ENCODE results near the gene MYLK4.

MYLK4 gene

DNA sequence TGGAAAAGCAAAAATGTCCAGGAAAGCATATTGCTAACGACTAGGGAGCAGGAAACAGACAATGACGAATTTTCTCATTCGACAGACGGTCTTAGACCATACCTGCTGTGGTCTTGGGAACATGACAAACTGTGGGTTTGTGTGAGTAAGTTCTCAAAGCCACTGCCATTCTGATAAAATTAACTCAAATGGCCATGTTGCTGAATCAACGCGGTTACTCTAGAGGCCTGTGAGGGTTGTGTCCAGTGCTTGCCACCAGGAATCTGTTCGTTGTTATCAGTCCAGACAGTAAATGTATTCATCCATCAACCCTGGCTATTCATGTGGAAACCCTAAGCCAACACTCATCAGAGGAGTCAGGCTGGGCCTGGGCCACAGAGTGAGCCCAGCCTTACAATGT, 124.3 kb downstream of the MYLK4 start:
- H3K9ac ChIP-seq: no peak overlapping the region
- no peak for TF ChIP-seq Cebpa-rat (IDR thresholded peaks at IDR 0.05)
- no peaks in the 10 kb centered on the region for H3K36me3 ChIP-seq
- H3K27ac ChIP-seq: no peak overlapping the region
- no peaks in the 10 kb centered on the region for H3K9me3 ChIP-seq
- 0 out of 2 replicates have a peak, but pooled peaks cover 4% of the 10 kb centered on the region for H3K4me1 ChIP-seq
- no peaks in the 10 kb centered on the region for H4K20me1 ChIP-seq
- H3K27me3 ChIP-seq: no peaks in the 10 kb centered on the region
- no peak overlapping the region for H3K4me3 ChIP-seq
- H3K4me2 ChIP-seq: no peak overlapping the region

DNA sequence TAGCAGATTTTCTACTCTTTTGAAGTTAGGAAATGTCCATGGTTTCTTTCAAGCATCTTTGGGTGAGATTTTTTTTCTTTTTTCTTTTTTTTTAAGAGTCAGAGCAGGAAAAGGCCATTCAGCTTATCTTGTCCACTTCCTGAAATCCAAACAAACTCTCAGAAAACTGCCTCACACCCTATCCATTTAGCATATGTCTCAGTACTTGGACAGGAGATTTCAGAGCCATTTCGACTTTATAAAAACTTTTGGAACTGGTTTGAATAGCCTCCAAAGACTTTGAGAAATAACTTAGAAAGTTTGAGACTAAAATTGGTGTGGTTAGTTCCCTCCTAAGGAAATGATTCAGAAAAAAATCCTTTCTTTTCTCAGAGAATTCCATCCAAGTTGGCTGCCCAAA, 125.1 kb downstream of the MYLK4 start:
- no peak for TF ChIP-seq Cebpa-rat (IDR thresholded peaks at IDR 0.05)
- no peak overlapping the region for H3K4me3 ChIP-seq
- no peak overlapping the region for H3K27ac ChIP-seq

DNA sequence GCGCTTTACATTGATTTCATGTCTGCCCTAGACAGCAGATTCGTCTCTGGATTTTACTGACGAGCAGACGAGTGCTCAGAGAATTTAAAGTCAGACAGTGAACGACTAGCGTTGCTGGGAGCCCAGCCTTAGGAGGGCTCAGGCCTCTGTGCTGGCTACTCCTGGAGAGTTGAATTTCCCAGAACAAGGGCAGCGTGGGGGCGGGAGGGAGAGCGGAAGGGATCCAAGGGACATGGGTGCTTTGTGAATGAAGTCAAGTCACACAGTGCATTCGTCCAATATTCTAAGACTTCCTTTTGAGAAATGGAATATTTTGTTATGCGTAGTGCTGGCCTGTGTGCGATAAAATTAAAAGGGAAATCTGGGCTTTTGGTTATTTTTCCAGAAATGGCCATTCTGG, 126.5 kb downstream of the MYLK4 start:
- H3K9ac ChIP-seq: no peak overlapping the region
- H3K27ac ChIP-seq: no peak overlapping the region
- no peak overlapping the region for H3K4me3 ChIP-seq
- H3K4me1 ChIP-seq: 0 out of 2 replicates have a peak, but pooled peaks cover under 1% of the 10 kb centered on the region
- no peaks in the 10 kb centered on the region for H3K36me3 ChIP-seq
- TF ChIP-seq Cebpa-rat (IDR thresholded peaks at IDR 0.05): no peak
- H3K27me3 ChIP-seq: no peaks in the 10 kb centered on the region
- no peaks in the 10 kb centered on the region for H3K9me3 ChIP-seq
- no peaks in the 10 kb centered on the region for H4K20me1 ChIP-seq
- H3K4me2 ChIP-seq: no peak overlapping the region

More for the DNA sequence above, 125.1 kb downstream of the MYLK4 start:
- Histone ChIP-seq H4K20me1 (no peaks in the 10 kb centered on the region), H3K4me1 (0 out of 2 replicates have a peak, but pooled peaks cover 4% of the 10 kb centered on the region), H3K9ac (no peak overlapping the region), H3K27me3 (no peaks in the 10 kb centered on the region), H3K36me3 (no peaks in the 10 kb centered on the region), H3K9me3 (no peaks in the 10 kb centered on the region), H3K4me2 (no peak overlapping the region)

DNA sequence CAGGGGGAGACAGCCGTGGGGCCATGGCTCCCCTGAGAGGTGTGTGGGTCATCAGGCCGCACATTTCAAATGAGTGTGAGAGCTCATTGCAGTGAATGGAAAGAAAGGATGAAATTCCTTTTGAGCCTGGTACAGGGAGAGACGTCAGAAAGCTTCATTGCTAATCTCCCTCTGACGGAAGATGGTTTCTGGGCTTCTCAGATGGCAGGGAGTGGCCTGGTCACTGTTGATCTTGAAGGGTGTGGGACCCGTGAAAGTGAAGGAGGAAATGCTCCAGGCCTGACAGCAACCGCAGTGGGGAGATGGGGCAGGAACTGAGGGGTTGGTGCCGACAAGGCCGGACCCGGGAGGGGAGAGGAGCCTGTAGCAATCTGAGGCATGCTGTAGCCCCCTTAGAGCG, 127.4 kb downstream of the MYLK4 start:
- Histone ChIP-seq H3K9ac (no peak overlapping the region), H3K4me2 (no peak overlapping the region)

DNA sequence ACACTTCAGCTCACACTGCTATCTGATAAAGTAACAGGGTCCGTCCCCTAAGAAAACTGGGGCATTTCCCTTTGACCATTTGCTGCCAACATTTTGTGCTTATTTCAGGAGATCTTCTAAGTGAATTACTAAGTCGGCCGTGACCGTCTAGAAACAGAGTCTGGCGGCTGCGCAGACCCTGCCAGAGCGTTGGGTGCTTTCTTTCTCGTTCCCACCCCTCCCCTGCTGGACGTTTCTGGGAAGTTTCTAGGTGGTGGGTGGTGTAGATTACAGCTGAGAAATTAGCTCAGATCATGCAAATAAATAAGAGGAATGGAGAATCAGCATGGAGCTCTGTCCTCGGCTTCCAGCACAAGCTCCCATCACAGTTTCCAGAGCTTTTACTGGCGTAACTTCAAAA, 128.1 kb downstream of the MYLK4 start:
- H3K36me3 ChIP-seq: no peaks in the 10 kb centered on the region
- no peak overlapping the region for H3K27ac ChIP-seq
- no peaks in the 10 kb centered on the region for H3K27me3 ChIP-seq
- H3K4me2 ChIP-seq: no peak overlapping the region
- no peaks in the 10 kb centered on the region for H4K20me1 ChIP-seq
- no peaks in the 10 kb centered on the region for H3K4me1 ChIP-seq
- no peak for TF ChIP-seq Cebpa-rat (IDR thresholded peaks at IDR 0.05)
- no peaks in the 10 kb centered on the region for H3K9me3 ChIP-seq
- H3K9ac ChIP-seq: no peak overlapping the region
- H3K4me3 ChIP-seq: no peak overlapping the region

More for the DNA sequence above, 127.4 kb downstream of the MYLK4 start:
- Histone ChIP-seq H3K4me3 (no peak overlapping the region), H3K9me3 (no peaks in the 10 kb centered on the region), H3K36me3 (no peaks in the 10 kb centered on the region), H4K20me1 (no peaks in the 10 kb centered on the region), H3K4me1 (no peaks in the 10 kb centered on the region), H3K27ac (no peak overlapping the region), H3K27me3 (no peaks in the 10 kb centered on the region)
- no peak for TF ChIP-seq Cebpa-rat (IDR thresholded peaks at IDR 0.05)

- Histone ChIP-seq H3K4me2 (no peak overlapping the region), H3K9me3 (no peaks in the 10 kb centered on the region), H3K36me3 (no peaks in the 10 kb centered on the region), H3K4me1 (no peaks in the 10 kb centered on the region), H3K4me3 (no peak overlapping the region), H3K9ac (no peak overlapping the region), H3K27ac (no peak overlapping the region), H4K20me1 (no peaks in the 10 kb centered on the region), H3K27me3 (no peaks in the 10 kb centered on the region)
- no peak for TF ChIP-seq Cebpa-rat (IDR thresholded peaks at IDR 0.05)
Observed at GRCh38 chr6:2619651-2620050, 131.1 kb downstream of the MYLK4 start.

GRCh38 chr6:2617729-2618128, 133.0 kb downstream of the MYLK4 start:
- H4K20me1 ChIP-seq: no peaks in the 10 kb centered on the region
- H3K9me3 ChIP-seq: peaks cover 5% of the 10 kb centered on the region; the same call in 1 of the 2 replicates
- H3K27me3 ChIP-seq: no peaks in the 10 kb centered on the region
- H3K27ac ChIP-seq: no peak overlapping the region
- H3K4me2 ChIP-seq: no peak overlapping the region
- H3K4me3 ChIP-seq: no peak overlapping the region
- no peaks in the 10 kb centered on the region for H3K4me1 ChIP-seq
- H3K9ac ChIP-seq: no peak overlapping the region
- no peak for TF ChIP-seq Cebpa-rat (IDR thresholded peaks at IDR 0.05)
- no peaks in the 10 kb centered on the region for H3K36me3 ChIP-seq

DNA sequence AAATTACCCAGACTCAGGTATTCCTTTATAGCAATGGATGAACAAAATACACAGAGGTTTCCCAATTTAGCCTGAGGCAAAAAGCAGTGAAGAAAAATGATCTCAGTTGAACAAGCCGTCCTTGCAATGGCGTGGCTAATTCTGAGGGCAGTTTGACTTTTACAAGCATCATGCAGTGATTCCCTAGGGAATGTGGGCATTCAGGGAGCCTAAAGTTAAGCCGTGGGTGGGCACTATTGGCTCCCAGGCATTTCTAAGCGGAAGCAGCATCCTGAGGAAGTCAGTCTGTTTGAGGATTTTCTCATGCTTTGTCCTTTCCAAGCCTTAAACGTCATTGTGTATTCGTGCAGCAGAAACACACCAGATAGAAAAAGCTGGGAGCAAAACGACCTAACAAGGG, 133.9 kb downstream of the MYLK4 start:
- H3K4me1 ChIP-seq: no peaks in the 10 kb centered on the region
- no peaks in the 10 kb centered on the region for H3K27me3 ChIP-seq
- no peak overlapping the region for H3K9ac ChIP-seq
- H3K4me2 ChIP-seq: no peak overlapping the region
- H4K20me1 ChIP-seq: no peaks in the 10 kb centered on the region
- TF ChIP-seq Cebpa-rat (IDR thresholded peaks at IDR 0.05): no peak
- H3K4me3 ChIP-seq: no peak overlapping the region
- no peak overlapping the region for H3K27ac ChIP-seq
- peaks cover 5% of the 10 kb centered on the region; the same call in 1 of the 2 replicates for H3K9me3 ChIP-seq
- H3K36me3 ChIP-seq: no peaks in the 10 kb centered on the region

- no peaks in the 10 kb centered on the region for H3K4me1 ChIP-seq
- no peaks in the 10 kb centered on the region for H3K27me3 ChIP-seq
- H3K9me3 ChIP-seq: peaks cover 5% of the 10 kb centered on the region; the same call in 1 of the 2 replicates
- H3K4me3 ChIP-seq: no peak overlapping the region
- H3K36me3 ChIP-seq: no peaks in the 10 kb centered on the region
- H4K20me1 ChIP-seq: no peaks in the 10 kb centered on the region
- no peak for TF ChIP-seq Cebpa-rat (IDR thresholded peaks at IDR 0.05)
- H3K4me2 ChIP-seq: no peak overlapping the region
- no peak overlapping the region for H3K9ac ChIP-seq
- H3K27ac ChIP-seq: no peak overlapping the region
Observed at GRCh38 chr6:2615251-2615650, 135.5 kb downstream of the MYLK4 start.

- Histone ChIP-seq H3K4me1 (no peaks in the 10 kb centered on the region), H3K4me2 (no peak overlapping the region), H3K27me3 (no peaks in the 10 kb centered on the region), H3K9me3 (peaks cover 5% of the 10 kb centered on the region; the same call in 1 of the 2 replicates), H3K4me3 (no peak overlapping the region), H3K9ac (no peak overlapping the region), H3K27ac (no peak overlapping the region), H4K20me1 (no peaks in the 10 kb centered on the region), H3K36me3 (no peaks in the 10 kb centered on the region)
- no peak for TF ChIP-seq Cebpa-rat (IDR thresholded peaks at IDR 0.05)
Observed at GRCh38 chr6:2614846-2615245, 135.9 kb downstream of the MYLK4 start.

- Histone ChIP-seq H3K9me3 (peaks cover 5% of the 10 kb centered on the region; the same call in 1 of the 2 replicates), H3K27me3 (no peaks in the 10 kb centered on the region), H3K9ac (no peak overlapping the region), H3K27ac (no peak overlapping the region), H3K36me3 (no peaks in the 10 kb centered on the region), H3K4me3 (no peak overlapping the region), H3K4me1 (no peaks in the 10 kb centered on the region), H4K20me1 (no peaks in the 10 kb centered on the region), H3K4me2 (no peak overlapping the region)
- no peak for TF ChIP-seq Cebpa-rat (IDR thresholded peaks at IDR 0.05)
Observed at GRCh38 chr6:2614155-2614554, 136.6 kb downstream of the MYLK4 start.
